ENCODE data around the gene GHR.

DNA sequence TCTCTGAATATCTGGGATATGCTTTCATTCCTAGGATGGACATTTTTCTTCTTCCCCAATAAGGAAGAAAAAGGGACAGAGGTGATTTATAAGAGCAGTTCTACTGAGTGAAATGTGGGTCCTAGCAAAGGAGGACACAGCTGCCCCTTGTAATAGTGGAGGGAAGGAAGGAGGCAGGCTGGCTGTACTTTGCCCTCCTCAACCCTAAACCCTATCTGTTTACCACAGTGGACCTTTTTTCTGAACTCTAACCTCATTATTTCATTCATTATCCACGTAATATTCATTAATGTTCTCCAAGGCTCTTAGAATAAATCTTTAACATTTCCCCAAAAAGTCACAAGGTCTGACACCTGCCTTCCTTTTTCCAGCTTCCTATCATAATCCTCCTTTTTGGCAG lies 37.8 kb downstream of the GHR start:
- TF ChIP-seq CTCF (IDR thresholded peaks at IDR 0.05; ENCODE audit: insufficient read depth, low read length) (no peak), GABPA (IDR thresholded peaks at IDR 0.05; ENCODE audit: low read depth) (no peak), POLR2AphosphoS5 (IDR thresholded peaks at IDR 0.05; ENCODE audit: low read depth) (no peak), SPI1 (IDR thresholded peaks at IDR 0.05; ENCODE audit: borderline replicate concordance, low read depth) (no peak)
- TF ChIP-seq, protein P1, sequence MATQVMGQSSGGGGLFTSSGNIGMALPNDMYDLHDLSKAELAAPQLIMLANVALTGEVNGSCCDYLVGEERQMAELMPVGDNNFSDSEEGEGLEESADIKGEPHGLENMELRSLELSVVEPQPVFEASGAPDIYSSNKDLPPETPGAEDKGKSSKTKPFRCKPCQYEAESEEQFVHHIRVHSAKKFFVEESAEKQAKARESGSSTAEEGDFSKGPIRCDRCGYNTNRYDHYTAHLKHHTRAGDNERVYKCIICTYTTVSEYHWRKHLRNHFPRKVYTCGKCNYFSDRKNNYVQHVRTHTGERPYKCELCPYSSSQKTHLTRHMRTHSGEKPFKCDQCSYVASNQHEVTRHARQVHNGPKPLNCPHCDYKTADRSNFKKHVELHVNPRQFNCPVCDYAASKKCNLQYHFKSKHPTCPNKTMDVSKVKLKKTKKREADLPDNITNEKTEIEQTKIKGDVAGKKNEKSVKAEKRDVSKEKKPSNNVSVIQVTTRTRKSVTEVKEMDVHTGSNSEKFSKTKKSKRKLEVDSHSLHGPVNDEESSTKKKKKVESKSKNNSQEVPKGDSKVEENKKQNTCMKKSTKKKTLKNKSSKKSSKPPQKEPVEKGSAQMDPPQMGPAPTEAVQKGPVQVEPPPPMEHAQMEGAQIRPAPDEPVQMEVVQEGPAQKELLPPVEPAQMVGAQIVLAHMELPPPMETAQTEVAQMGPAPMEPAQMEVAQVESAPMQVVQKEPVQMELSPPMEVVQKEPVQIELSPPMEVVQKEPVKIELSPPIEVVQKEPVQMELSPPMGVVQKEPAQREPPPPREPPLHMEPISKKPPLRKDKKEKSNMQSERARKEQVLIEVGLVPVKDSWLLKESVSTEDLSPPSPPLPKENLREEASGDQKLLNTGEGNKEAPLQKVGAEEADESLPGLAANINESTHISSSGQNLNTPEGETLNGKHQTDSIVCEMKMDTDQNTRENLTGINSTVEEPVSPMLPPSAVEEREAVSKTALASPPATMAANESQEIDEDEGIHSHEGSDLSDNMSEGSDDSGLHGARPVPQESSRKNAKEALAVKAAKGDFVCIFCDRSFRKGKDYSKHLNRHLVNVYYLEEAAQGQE (IDR thresholded peaks at IDR 0.05; ENCODE audit: insufficient replicate concordance, low read depth): no peak

Measured in HL-60 (cell line).